Dedifferentiated amniotic fluid mesenchymal stem cell (primary cell): ENCODE results near the gene ATXN1.
"Not testable (repeated sequence)": the region's sequence is repeated elsewhere in the genome, so short reads cannot be mapped to it uniquely, and the experiment has no call there.

Experiments
- DNase-seq: peaks from one replicate; pipeline ENCODE4 v3.0.0-alpha.2; 2016; ENCODE audit errors: extremely low spot score

Gene ATXN1

DNA sequence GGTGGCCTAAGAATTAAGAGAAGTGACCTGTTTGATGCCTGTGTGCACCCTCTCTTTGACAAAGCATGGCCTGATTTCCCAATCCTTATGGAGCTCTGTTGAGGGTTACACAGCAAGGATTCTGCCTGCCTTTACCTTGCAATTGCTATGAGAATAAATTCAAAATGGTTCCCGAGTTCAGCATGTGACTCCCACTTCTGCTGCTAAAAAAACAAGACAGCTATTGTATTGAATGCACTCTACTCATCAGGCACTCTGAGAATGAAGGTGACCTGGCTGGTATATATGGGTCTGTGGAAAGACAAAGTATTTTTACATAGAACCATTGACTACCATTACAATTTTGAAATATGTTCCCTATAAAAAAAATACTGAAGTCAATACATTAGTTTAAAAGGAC lies 190.3 kb downstream of the ATXN1 start:
- DNase-seq: no peak

DNA sequence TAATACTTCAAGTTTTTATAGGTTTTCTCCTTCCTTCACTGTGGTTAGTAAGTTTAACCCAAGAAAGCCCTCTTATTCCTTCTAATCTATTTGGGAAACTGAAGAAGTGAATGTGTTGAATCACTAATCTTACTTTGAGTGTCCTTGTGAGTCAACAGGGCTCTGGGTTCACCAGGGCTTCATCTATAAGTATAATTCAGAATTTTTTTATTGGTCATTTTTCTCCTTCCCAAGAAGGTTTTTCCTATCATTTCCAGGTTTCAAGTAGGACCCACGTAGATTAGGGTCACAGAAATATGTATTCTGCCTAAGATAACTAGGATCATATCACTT lies 191.1 kb downstream of the ATXN1 start:
- no peak for DNase-seq

DNA sequence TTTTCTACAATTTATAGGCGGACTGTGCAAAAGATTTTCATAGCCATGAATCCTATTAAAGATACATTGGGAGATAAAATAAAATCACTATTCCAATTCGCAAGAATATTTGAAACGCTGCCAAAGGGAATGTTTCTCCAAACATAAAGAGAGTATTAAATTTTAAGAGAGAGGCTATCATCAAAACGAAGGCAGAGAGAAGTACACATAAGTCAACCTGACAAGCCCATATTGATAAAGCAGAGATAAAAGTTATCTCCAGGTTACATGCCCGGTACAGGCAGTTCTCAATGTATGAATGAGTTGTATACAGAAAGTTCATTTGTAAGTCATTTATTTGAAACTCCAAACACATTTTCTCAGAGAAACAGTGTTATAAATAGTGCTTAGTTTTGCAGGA lies 193.1 kb downstream of the ATXN1 start:
- no peak for DNase-seq

DNA sequence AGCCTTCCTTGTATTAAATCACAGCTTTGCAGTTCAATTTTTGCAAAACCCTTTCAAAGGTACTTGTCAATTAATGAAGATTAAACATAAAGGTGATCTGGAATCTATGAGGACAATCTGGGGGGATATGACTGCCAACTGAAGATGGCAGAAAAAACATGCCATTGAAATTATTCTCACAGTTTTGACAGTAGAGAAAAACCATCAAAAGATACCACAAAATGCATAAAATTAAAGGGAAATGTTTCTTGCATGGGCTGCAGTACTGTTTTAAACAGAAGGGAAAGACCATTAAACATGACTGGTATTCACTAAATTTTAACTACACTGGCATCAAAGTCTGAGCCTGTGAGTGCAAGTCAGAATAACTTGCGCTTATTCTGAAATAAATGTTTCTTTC lies 194.2 kb downstream of the ATXN1 start:
- DNase-seq: no peak

DNA sequence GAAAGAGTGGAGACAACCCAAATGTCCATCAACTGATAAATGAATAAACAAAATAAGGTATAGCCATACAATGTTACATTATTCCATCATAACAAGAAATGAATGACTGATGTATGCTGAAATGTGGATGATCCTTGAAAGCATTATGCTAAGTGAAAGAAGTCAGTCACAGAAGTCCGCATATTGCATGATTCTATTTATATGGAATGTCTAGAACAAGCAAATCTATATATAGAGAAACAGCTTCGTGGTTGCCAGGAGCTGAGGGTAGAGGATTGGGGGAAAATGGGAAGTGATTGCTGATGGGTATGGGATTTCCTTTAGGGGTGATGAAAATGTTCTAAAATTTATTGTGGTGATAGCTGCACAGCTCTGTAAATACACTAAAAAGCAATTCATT lies 196.8 kb downstream of the ATXN1 start:
- peak; percentile 56 for DNase-seq

DNA sequence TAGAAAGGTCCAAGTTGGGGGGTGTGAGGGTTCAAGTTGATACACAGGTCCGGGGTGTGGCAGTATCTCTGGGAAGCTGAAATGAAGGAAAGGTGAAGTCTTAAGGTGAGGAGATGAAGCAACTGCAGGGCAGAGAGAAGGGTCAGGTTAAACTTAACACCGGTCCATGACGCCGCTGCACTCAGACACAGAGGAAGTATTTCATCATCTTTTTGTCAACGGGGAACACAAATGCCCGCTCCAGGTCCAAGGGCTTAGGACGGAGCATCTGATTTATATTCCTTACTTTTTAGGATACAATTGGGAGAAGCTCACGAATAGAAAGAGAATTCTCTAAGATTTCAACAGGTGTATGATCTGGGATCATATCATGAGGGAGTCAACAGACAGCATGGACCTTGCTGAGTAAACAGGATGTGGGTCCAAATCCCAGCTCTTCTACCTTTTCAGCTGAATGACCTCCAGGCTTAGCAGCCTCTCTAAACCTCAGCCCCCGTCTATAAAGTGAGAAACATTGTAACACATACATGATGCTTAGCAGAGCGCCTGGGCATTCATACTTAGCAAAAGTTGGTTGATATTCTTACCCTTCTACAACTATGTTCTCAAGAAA lies 197.5 kb downstream of the ATXN1 start:
- no peak for DNase-seq

DNA sequence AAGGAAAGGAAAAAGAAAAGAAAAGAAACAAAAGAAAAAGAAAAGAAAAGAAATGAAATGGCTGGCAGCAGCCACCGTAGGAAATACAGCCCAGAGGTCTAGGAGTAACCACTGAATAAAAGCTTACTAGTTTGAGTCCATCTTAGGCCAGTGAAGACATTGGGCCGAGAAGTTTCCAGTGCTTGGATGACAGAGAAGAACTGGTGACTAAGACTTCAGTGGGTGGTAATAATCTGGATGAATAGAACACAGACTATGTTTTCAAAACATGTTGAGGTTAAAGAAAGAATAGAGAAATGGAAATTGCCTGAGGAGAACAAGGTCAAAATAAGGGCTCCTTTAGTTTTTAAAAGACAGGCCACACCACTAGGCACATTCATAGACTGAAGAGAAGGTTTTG lies 198.8 kb downstream of the ATXN1 start:
- DNase-seq: no peak

DNA sequence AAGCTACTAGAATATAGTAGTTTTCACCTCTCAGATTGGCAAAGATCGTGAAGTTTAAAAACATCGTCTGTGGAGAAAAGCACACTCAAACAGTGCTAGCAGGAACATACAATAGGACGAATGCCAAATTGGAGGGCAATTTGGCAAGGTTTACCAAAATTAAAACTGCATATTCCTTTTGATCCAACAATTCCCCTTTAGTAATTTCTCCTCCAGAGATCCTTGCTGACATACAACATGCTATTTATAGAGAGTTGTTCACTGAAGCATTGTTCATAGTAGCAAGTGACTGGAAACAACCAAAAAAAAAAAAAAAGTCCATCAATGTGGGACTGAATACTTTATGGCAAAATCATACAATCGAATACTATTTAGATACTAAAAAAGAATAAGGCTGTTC lies 202.2 kb downstream of the ATXN1 start:
- no peak for DNase-seq

DNA sequence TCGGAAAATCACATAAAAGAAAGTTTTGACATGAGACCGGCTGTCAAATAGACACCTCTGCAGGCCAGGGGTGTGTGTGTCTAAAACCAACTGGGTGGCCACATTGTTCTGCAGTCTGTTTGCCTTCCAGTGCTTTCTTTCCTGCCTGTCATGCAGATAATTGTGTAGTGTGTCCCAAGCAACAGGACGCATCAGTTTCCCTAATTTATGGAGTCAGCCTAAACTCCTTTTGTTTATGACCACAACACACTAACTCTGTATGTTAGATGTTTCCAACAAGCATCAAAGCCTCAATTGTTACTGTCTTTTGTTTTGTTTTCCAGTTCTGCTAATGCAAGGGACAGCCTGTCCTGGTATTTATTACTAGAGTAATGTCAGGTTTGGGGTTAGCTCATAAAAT lies 205.7 kb downstream of the ATXN1 start:
- DNase-seq: no peak

DNA sequence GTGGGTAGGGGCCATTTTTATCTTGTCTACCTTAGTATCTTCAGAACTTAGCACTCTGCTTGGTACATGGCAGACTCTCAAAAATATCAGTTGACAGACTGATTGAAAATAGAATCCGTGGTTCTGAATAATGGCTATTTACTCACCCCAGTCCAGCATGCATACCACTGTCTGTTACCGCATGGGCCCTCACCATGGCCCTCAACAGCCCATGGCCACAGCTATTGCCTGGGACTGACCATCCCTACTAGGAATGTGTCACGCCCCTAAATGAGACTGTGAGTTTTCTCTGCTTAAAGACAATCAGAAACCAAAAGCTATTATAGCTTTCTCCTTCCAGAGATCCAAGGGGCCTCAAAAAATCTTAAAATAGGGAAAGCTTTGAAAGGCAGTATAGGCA lies 207.7 kb downstream of the ATXN1 start:
- DNase-seq: no peak

DNA sequence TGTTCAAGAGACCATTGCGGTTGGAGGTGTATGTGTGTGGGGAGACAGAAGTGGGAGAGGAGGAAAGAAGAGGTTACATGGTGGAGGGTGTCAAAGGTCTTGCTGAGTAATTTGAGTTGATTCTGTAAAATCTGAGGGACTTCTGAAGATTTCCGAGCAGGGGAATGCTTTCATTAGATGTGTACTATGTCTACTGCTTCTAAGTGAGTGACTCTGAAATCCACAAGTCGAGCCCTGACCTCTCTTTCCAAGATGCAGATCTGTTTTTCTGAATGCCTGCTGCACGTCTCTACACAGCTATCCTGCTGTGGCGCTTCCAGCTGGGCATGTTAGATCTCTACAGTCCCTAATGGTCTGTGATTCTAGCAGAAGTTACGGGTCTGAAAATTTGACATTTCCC lies 209.8 kb downstream of the ATXN1 start:
- no peak for DNase-seq

DNA sequence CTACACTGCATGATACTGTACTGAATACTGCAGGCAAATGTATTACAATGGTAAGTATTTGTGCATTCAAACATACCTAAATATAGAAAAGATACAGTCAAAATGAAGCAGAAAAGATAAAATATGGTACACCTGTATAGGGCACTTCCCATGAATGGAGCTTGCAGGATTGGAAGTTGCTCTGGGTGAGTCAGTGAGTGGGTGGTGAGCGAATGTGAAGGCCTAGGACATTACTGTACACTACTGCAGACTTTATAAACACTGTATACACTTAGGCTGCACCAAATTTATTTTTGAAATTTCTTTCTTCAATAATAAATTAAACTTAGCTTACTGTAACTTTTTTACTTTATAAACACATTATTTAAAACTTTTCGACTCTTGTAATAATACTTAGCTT lies 213.1 kb downstream of the ATXN1 start:
- DNase-seq: no peak

DNA sequence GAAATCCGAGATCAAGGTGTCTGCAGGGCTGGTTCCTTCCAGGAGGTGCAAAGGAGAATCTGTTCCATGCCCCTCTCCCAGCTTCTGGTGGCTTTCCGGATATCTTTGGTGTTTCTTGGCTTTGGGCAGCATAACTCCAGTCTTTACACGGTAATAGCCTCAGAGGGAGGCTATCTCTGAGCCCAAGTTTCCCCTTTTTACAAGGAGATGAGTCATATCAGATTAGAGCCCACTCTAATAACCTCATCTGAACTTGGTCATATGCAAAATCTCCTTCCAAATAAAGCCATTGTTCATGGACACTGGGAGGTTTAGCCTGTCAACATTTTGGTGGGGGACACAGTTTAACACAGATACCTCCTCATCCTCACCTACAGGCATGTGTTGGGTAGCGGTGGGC lies 213.7 kb downstream of the ATXN1 start:
- DNase-seq: no peak

DNA sequence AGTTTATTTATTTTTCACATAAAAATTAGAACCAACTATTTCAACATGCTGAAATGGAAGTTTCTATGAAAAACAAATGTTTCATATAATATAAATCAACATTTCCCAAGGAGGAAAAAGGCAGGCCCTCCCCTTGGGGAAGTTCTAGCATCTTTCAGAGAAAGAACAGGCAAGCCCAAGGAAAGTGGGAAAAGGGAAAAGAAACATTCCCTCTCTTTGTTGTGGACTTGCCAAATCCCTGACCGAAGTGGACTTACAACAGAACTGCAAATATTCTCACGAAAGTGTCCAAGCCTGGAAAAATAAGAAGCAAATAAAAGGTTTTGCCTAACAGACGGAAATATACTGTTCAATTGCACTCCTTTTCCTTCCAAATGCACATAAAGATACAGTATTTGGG lies 214.4 kb downstream of the ATXN1 start:
- DNase-seq: no peak

DNA sequence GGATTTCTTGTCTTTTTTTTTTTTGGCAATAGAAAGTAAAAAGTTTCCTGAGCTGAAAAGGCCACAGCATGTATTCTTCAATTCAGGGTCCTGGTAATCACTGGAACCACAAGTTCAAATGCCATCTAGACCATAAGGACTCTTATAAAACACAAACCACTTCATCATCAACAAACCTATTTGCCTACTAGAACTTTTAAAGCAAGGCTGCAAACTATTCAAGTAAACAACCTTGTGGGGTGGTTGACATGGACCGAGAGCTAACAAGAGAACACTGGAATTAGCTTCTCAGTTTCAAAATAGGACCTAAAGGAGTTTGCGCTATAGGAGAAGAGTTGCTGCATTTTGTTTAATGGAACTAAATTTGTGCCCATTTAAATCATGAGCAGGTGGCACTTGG lies 215.9 kb downstream of the ATXN1 start:
- no peak for DNase-seq

DNA sequence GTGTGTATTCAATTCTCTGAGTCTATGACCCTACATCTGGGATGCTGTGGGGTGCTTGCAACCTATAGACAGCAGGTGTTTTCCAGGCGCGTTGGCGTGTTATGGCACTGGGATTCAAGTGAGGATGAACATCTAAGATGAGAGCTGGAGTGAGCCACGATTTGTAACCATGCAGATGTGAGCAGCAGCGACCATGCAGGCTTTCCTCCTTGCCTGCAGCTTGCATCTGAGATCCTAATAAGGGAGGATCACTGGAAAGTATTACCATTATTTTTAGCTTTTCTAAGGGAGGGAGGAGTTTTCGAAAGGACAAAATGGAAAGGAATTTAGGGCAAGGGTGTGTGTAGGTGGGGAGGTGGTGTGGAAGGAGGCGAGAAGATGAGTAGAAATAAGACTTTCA lies 216.7 kb downstream of the ATXN1 start:
- DNase-seq: no peak

DNA sequence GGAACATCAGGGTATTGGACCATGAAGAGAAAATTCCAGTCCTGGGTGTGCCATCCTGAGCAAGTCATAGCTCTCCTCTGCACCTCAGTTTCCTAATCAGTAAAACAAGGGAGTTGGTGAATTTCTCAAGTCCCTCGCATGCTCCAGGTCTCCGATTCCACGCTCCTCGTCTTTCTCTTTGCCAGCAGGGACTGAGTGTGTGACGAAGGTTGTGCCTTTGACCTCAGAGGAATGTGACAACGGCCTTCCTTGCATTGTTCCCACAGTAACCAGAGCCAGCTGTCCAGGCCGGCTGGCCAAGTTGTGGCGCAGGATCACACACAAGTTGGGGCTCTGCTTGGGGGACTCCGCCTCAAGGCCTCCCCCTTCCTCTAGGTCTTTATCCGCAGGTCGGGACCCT lies 217.3 kb downstream of the ATXN1 start:
- DNase-seq: peak; percentile 80

DNA sequence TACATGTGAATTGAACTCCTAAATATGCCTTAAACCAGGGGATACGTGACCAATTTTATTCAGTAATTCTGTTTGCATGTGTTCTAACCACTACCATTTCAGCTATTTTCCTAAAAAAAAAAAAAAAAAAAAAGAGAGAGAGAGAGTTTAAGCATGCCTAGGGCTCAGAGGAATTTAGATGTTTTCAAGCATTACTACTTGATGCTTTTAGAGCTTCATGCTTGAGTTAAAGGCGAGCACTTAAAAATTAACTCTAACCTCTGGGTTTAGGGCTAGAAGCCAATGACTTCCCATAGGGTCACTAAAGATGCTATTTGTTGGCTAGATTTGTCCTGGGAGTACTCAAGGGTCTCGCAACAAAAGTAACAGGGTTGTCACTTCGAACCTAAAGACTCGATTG lies 217.7 kb downstream of the ATXN1 start:
- DNase-seq: peak; percentile 63

DNA sequence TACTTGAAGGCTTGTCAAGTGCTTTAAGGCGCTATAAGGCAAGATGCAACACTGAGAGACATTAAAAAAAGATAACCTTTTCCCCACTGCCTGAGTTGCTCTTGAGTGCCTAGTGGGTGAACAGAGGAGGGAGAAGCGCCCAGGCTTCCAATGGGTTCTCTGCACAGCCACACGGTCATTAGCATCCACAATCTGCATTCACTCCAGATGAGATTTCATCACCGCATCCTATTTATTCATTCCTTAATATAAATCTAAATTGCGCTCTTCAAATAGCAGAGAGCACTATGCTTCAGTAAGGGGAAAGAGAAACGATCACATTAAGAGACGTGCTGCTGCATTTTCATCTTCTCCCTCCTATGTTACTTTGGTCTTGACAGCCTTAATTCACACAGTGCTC lies 219.2 kb downstream of the ATXN1 start:
- DNase-seq: no peak

DNA sequence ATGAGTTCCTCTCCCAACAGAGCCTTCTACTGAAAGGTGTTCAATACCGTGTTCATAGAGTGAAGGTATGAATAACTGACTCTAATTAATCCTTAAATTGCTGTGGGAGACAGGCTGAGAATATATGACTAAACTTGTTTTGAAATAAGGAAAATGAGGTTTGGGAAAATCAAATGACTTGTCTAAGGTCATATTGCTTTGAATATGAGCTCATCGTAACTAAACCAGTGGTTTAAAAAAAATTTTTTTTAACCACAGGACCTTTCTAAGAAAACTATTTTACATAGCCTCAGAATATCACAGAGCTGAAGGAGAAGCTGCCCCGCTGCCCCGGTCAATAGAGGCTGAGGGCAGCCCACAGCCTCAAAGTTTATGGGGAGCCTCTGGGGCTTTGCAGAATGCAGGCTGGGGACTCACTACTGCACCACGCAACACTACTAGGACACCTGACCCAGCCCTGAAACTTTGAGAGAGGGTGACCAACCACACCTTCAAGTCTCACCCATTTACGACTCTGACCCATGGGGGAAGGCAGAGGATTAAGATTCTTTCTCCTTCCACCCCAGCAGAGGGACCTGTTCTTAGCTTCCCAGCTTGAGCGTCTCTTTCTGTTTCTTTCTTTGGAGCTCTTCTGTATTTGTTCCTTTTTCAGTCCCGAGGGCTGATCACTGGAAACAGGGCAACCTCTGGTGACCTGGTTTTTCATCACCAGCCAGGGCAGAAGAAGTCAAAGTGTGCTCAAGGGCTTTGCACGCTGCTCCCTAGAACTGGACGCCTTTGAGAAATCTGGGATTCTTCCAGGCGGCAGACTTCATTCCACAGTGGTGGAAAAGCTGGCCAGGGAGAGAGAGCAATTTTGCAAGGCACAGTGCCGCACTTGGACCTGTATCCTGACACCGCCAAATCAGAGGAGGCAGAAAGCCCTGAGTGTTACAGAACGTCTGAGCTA lies 220.2 kb downstream of the ATXN1 start:
- no peak for DNase-seq

DNA sequence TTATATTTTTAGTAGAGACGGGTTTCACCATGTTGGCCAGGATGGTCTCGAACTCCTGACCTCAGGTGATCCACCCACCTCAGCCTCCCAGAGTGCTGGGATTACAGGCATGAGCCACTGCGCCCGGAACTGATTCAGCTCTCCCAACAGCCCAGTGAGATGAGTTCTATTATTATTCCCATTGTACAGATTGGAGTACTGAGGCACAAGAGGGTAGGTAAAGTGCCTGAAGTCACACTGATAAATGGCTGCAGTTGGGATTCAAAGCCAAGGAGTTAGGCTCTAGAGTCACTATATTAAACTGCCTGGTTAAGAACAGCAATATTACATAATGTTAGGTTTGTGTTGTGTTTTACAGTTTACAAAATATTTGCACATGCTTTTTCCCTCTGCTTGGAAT lies 220.9 kb downstream of the ATXN1 start:
- not testable (repeated sequence) for DNase-seq

DNA sequence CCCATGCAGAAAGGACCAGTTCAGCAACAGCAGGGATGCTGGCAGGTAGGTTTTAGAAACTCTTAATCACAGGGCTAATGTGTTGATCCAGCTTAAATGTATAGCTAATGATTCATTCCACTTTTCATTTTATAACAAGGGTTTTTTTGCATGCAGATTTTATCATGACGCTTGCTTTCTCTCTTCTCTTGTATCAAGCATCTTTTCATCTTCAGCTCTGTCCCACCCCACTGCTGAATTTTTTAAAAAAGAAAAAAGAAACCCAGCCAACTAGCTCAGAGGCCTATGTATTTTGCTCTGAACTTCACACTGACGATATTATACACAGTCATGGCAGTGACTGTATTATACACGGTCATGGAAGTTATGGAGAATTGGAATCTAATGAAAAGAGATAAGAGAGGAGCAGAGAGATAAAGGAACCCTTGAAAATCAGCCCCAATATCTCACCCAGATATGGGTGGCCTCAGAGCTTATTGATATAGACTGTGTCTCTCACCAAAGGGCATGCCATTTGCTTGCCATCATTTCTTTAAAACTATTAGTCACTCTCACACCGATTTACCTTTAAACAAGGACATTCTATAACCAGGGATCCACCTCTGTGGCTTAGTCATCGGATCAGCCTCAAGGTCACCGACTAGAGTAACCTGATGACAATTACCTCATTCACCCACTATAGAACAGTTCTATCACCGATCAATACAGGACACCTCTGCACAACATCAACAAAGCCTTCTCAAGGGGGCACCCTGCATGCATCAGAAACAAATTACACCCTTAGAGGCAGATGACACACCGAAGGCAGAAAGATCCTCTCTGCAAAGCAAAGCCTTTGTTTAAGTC lies 222.0 kb downstream of the ATXN1 start:
- no peak for DNase-seq

DNA sequence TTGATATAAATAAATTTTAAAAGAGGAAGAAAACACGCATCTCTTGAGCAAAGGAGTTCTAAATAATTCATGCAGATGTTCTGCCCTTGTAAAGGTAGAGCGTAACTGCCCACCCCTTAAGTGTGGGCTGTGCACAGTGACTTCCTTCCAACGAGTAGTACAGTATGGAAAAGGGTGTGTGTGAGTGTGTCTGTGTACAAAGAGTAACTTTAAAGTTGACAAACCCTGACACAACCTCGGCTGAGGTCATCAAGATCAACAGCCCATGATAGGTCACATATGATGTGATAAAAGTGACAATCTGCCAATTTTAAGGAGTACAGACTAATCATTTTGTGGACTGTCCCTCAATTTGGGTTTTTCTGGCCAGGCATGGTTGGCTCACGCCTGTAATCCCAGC lies 225.7 kb downstream of the ATXN1 start:
- no peak for DNase-seq
